NCI-H774 (cell line): ENCODE data around the gene NPR1.
"Not testable (repeated sequence)": the region's sequence is repeated elsewhere in the genome, so short reads cannot be mapped to it uniquely, and the experiment has no call there.

Experiments
- DNase-seq: peaks from one replicate; lab custom pipeline; 2025; lab: John Stamatoyannopoulos, UW

Gene NPR1

DNA sequence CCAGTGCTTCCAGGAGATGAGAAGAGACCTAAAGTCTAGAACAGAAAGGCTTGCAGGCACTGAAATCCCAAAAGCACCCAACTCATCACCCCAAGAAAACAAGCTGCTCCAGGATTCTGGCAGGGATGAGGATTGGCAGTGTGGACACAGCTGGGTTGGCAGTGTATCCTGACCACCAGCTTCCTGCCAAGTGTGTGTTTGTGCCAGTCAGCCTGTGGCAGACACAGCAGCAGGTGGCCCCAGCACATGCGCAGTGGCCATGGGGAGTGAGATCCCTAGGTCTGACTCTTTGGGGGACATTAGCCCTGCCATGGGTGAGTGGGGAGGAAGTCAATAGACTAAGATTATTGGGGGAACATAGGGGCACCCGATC lies 28.6 kb upstream of the NPR1 start:
- DNase-seq: peak; percentile 83

DNA sequence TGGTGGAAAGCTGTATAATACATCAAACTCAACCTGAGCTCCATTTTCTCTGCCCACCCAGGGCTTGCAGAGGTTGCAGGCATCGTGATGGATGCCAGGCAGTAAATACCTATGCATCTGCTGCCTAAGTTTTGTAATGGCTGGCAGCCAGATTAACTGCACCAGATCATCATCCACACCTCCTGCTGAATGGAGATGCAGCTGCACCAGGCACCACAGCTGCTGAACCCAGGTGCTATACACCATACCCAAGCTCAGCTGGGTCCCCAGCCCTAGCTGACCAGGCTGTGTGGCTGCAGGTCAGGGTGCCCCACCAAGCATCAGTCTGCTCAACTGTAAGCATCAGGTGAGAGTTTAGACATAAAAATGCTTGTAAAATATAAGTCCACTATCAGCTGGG lies 26.7 kb upstream of the NPR1 start:
- no peak for DNase-seq

DNA sequence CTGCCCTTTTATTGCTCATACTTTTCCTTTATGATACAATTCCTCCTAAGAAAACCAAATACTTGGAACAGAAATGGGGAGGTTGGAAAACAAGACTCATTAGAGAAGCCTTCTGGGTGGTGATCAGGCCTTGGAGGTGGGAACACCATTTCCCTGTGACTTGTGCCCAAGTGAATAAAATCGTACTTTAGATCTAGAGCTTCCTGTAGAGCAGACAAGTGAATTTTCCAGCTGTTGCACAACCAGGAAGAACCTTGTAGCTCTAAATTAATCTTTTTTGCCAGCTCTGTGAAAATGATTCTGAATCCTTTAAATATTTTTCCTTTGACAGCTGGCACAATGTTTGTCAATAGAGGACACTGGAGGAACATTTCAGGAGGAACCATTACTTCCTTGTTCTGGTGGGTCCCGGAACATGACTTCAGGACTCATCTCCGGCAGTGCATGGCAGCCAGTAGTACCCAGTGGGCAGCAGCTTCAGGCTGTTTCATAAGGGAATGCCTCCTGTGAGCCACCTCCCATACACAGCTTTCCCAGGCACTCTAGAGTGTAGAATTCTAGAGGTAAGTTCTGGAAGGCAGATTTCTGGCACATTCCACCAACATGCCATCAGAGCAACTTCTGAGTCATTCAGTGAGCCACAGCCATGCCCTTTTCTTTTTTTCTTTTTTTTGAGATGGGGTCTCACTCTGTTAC lies 25.5 kb upstream of the NPR1 start:
- no peak for DNase-seq

DNA sequence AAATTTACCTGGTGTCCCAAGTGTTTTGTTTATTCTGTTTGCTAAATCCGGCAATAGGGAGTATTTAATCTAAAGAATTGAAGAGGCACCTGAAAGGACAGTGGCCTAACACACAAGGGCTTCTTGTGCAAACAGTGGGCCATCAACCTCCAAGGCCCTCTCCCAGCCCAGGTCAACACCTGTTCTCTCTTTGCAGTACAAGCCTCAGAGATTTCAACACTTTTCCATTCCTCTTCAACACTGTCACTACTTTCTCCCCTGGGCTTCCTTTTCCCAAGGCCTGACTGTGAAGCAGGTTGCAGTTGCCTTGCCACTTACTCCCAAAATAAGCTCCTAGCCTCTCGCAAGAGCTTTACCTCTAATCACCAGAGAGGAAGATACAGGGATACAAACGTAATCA lies 23.2 kb upstream of the NPR1 start:
- peak; percentile 29 for DNase-seq

DNA sequence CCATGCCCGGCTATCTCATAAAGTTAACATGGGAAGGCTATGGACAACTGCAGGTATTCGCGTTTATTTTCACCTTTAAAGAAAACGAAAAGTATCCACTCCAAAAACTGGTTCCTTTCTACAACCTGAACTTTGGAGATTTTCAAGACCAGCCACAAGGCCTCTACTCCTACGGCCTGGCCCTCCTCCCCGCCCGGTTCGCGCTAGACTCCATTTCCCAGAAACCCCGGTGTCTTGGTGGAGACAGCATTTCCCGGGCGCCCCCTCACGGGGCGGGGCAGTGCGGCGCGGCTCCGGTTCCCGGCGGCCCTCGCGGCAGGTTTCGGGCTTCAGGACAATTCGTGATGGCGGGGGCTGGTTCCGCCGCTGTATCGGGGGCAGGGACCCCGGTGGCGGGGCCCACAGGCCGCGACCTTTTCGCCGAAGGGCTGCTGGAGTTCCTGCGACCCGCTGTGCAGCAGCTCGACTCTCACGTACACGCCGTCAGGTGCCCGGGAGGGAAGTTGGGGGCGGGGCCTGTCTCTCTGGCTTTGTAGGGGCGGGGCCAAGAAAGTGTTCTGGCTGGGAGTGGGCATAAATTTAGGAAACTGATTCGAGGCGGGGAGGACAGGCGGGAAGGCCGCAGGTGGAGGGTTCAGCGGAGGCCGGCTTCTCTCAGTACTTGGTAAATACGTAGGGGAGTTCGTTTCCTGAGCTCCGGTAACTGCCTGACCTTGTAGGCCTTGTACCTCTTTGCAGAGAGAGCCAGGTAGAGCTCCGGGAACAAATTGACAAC lies 19.9 kb upstream of the NPR1 start, which contains the start of gene SNAPIN:
TSS of gene SNAPIN (plus strand) at position 304 of the 775 bp plus-strand sequence. CDS start at position 345, 41 bp downstream.
- peak; percentile 89 for DNase-seq

DNA sequence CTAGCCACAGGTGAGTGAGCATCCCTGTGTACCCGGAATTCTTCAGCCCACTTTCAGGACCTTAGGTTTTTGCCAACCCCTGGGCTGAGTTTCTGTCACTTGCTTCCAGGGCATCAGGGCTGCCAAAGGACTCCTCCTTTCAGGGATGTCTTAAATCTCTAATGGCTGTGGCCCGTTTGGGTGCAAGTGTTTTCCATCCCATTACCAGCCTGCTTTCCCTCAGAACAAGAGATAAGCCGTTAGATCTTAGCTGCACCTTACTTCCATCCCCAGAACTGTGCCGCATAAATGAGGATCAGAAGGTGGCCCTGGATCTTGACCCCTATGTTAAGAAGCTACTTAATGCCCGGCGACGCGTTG lies 19.3 kb upstream of the NPR1 start:
- DNase-seq: no peak

DNA sequence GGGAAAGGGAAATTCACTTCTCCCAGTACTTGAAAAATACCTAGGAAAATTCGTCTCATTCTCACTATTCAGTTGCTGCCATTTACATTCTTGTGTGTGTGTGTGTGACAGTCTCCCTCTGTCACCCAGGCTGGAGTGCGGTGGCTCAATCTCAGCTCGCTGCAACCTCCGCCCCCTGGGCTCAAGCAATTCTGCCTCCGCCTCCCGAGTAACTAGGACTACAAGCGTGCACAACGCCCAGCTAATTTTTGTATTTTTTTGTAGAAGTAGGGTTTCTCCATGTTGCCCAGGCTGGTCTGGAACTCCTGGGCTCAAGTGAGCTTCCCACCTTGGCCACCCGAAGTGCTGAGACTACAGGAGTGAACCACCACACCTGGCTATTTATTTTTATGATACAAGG lies 18.8 kb upstream of the NPR1 start:
- no peak for DNase-seq

DNA sequence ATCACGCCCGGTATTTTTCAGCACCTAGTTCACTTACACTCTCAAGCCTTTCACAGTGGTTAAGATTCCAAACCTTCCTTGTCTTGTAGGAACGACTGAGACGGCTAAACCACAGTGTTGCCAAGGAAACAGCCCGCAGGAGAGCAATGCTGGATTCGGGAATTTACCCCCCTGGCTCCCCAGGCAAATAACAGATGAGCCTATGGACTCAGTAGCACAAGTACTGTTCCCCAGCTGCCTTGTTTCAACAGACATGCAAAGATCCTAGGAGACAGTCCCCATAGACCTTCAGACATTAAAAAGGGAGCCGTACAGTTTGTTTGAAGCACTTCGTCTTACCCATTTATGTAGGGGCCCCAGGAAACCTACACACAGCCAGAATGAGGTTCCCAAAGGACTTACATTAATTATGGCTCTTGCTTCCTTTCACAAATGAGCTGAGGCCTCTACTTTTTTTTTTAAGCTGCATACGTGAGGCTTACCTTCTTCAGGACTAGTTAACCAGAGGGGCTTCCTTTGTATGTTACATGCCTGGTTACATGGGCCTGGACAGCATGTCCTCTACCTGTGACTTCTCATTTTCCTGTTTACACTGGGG lies 17.3 kb upstream of the NPR1 start:
- DNase-seq: no peak

DNA sequence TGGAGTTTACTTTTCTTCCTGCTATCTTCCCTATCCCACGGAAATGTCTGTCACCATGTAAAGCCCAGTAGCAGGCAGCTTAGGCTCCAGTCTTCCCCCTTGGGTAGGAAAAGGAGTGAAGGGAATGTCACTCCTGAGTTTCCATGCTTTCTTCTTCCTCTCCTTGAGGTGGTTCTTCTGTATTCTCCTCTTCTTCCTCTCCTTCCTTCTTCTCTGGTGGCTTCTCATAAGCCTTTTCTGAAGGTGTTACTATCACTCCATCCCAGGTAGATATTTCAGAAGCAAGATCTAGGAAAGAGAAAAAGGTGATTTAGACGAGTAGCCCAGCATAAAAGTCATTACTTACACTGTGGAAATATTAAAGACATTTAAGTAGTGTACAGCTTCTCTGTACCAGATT lies 16.2 kb upstream of the NPR1 start:
- DNase-seq: no peak

DNA sequence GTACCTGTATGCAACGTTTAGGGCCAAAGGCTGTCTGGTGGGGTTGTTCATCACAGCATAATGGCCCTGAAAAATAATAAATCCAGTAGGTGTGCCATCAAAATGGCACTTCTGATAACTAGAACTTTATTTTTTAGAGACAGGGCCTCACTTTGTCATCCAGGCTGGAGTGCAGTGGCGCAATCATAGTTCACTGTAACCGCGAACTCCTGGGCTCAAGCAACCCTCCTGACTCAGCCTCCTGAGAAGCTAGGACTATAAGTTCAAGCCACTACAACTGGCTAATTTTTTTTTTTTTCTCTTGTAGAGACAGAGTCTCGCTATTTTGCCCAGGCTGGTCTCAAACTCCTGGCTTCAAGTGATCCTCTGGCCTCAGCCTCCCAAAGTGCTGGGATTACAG lies 15.3 kb upstream of the NPR1 start:
- no peak for DNase-seq

DNA sequence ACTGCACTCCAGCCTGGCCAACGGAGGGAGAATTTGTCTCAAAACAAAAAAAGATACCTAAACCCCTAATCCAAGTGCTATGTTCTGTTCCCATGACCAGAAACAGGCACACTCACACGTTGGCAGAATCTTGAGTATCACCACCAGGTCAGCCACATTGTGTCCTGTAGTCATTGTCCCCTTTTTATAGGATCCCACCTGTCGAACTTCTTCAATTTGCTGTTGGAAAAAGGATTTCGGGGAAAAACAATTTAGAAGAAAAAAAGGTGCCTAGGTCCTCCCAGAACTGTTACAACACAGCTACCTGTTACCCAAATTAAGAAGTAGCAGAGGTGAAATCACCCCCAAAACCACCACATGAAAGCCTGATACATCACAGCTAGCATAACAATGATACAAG lies 11.0 kb upstream of the NPR1 start:
- no peak for DNase-seq

DNA sequence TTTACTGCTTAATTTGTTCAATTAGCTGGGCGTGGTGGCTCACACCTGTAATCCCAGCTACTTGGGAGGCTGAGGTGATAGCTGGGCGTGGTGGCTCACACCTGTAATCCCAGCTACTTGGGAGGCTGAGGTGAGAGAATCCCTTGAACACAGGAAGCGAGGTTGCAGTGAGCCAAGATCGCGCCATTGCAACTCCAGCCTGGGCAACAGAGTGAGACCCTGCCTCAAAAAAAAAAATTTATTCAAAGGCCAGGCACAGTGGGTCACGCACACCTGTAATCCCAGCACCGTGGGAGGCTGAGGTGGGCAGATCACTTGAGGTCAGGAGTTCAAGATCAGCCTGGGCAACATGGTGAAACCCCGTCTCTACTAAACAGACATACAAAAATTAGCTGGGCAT lies 9.8 kb upstream of the NPR1 start:
- not testable (repeated sequence) for DNase-seq

DNA sequence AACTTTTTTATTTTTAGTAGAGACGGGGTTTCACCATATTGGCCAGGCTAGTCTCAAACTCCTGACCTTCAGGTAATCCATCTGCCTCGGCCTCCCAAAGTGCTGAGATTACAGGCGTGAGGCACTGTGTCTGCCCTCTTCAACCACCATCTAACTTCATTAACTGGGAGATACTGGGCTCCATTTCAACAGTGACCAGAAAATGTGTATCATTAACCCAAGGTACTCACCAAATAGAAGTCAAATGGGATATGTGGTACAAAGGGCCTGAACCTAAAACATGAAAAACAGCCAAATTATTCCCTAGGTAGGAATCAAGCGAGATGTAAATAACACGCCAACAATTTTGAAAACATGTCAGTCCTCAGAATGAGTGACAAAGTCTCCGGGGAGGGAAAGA lies 8.9 kb upstream of the NPR1 start:
- no peak for DNase-seq

DNA sequence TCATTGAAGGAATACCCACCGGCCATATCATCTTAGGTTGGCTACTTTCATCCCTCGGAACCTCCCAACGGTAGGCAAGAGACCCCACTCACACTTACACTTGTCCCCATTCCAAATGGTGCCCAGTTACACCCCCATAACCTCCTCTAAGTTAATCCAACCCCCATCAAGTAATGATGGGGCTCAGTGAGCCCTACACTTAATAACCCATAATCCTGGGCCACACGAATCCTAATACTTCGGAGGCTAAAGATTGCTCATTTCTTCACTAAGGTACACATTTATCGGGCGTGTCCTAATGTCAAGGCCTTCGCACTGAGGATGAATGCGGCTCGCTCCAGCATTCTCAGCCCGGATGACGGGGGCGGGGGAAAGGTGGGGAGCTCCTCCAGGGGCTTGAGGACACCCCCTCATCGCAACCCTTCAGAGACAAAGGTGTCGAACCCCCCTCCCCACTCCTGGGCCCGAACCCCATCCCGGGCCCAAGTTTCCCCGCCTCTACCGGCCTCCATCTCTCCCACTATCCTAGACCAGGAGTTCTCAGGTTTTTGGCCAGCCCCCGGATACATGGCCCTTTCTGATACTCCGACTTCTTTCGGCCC lies 8.1 kb upstream of the NPR1 start:
- DNase-seq: no peak

DNA sequence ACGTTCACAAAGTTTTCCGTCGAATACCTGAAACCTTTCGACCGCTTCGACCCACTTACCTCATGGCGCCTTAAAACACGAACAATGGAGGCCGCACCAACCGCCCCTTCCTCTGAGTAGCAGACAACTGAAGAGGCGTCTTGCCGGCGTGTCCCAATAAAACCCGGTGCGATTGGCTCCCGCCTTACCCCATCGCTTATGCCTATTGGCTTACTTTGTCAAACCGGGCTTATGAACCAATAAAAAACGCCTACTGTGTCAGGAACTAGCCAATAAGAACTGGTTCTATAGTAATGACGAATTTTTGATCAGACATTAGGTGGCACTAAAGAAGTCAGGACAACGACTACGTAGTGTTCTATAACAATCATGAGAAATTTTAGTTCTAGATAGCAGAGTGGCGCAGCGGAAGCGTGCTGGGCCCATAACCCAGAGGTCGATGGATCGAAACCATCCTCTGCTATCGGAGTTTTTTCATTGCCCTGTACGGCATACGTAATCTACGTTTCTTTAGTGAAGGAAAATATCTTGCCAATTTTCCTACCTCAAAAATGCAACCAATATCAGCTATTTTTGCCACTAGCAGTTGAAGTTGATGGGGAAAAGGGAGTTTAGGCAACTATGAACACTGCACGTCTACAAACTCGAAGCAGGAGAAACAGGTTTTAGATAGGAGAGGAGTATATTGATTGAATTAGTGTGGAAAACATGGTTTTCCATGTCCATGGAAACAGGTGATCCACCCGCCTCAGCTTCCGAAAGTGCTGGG lies 7.4 kb upstream of the NPR1 start, which contains the start of gene ILF2:
TSS of gene ILF2 (minus strand) at position 135 of the 769 bp plus-strand sequence. CDS start at position 64, 71 bp downstream.
- peak; percentile 99 for DNase-seq

DNA sequence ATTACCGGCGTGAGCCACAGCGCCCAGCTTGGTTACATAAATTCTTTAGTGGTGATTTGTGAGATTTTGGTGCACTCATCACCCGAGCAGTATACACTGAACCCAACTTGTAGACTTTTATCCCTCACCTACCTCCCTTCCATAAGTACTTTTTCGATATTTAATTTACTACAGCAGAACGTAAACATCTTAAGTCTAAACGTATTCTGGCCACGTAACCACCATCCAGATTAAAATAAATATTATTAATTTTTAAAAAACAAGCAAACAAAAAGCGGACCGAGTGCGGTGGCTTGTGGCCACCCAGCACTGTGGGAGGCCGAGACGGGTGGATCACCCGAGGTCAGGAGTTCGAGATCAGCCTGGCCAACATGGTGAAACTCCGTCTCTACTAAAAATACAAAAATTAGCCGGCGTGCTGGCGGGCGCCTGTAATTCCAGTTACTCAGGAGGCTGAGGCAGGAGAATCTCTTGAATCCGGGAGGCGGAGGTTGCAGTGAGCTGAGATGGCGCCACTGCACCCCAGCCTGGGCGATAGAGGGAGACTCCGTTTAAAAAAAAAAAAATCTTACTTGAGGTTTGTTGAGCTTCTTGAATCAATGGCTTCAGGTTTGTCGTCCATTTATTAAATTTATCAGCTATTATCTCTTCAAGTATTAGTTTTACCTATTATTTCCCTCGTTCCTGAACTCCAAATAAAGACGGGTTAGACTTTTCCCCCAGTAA lies 6.7 kb upstream of the NPR1 start:
- DNase-seq: peak; percentile 49

DNA sequence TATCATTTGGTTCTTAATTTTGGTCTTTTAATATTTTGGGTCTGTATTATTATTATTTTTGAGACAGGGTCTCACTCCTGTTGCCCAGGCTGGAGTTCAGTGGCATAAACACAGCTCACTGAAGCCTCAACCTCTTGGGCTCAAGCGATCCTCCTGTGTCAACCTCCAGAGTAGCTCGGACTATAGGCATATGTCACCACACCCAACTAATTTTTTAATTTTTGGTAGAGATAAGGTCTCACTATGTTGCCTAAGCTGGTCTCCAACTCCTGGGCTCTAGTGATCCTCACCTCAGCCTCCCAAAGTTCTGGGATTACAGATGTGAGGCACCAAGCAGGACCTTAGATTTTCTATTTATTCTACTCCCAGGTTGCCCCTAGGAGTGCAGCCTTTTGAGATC lies 5.0 kb upstream of the NPR1 start:
- DNase-seq: no peak

DNA sequence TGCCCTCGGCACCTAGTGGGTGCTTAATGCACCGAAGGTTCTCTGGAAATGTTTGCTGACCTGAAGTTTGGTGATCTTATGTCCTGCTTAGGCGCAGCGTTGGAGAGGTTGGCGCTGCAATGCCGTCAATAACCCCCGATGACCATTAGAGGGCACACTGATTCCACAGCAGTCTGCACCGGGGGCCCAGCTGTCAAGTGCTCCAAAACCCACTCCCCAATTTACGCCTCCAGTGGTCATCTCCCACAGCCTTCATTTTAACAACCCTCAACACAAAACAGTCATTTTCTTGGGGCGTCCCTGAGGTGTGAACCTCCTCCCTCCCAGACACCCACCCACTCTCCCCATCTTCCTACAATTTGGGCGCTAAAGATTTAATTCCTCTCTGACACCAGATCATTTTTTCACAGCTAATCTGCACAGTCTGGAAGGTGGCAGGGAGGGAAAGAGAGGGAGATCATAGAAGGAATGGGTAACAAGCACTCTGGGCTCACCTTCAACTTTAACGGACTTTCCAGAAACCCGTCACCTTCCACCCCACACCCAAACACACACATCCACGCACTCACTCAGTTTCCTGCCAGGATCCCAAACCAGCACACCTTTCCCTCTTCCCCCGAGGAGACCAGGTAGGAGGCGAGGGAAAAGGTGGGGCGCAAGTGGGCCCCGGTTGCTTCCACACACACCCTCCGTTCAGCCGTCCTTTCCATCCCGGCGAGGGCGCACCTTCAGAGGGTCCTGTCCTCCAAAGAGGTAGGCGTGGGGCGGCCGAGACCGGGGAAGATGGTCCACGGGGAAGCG lies 570 bp upstream of the NPR1 start:
- peak; percentile 15 for DNase-seq

DNA sequence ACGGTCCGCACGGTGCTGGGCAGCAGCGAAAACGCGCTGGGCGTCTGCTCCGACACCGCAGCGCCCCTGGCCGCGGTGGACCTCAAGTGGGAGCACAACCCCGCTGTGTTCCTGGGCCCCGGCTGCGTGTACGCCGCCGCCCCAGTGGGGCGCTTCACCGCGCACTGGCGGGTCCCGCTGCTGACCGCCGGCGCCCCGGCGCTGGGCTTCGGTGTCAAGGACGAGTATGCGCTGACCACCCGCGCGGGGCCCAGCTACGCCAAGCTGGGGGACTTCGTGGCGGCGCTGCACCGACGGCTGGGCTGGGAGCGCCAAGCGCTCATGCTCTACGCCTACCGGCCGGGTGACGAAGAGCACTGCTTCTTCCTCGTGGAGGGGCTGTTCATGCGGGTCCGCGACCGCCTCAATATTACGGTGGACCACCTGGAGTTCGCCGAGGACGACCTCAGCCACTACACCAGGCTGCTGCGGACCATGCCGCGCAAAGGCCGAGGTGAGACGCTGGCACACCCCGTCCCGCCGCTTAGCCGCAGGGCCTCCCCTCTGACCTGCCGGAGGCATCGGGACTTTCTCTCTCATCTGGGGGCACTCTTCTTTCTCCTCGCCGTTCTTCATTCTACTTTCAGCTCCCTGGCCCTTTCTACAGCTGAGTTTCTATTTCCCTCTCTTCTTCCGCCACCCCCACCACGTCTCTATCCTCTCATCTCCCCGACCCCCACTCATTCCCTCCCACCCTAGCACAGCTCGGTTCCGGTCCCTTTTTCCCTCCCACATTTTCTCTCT lies 1.0 kb downstream of the NPR1 start:
- DNase-seq: no peak

DNA sequence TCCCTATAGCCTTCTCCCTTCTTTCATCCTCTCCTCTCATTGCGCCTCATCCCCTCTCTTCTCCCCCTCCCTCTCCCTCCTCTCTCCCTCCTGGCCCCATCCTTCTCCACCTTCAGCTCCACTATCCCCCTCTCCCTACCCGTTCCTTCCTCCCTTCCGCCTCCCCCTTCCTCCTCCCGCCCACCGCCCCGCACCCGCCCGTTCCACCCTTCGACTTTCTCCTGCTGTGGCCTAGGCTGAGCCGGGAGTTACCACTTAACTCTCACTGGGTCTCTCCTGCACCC lies 1.6 kb downstream of the NPR1 start:
- DNase-seq: no peak
